Activated CD4-positive, alpha-beta memory T cell treated with anti-CD3 and anti-CD28 coated beads, Interleukin-2, amount 10 ng/mL, durations not matched to agents 7 days and 5 days (primary cell): ENCODE data around the gene ECT2. TPM values are rescaled to one million over a fixed set of nuclear protein-coding genes. Genes with fewer than 3 reads are reported as not detected.
"Not testable (repeated sequence)": the region's sequence is repeated elsewhere in the genome, so short reads cannot be mapped to it uniquely, and the experiment has no call there.

Source experiments
- CTCF ChIA-PET: fragments of 350-600 bp; sonication (Branson Sonifier 250); formaldehyde crosslinking; loops from one replicate; lab custom pipeline; 2021; ENCODE audit warnings: antibody characterized with exemption, inconsistent platforms; lab: Charles Lee
- POLR2A ChIA-PET: fragments of 350-600 bp; sonication (Branson Sonifier 250); formaldehyde crosslinking; loops from one replicate; lab custom pipeline; 2021; ENCODE audit warnings: antibody characterized with exemption; lab: Charles Lee
- DNase-seq: peaks from one replicate; pipeline ENCODE4 v3.0.0-alpha.2; 2020
- H3K27ac Mint-ChIP-seq: one replicate; pipeline ENCODE4 v1.8.0; 2021; ENCODE audit warnings: mild to moderate bottlenecking, mixed read lengths
- H3K27me3 Mint-ChIP-seq: one replicate; pipeline ENCODE4 v1.8.0; 2021; ENCODE audit warnings: mixed read lengths
- H3K36me3 Mint-ChIP-seq: one replicate; pipeline ENCODE4 v1.8.0; 2021; ENCODE audit warnings: low read depth, mixed read lengths
- H3K4me1 Mint-ChIP-seq: one replicate; pipeline ENCODE4 v1.8.0; 2021; ENCODE audit warnings: mixed read lengths
- H3K4me3 Mint-ChIP-seq: one replicate; pipeline ENCODE4 v1.8.0; 2021; ENCODE audit warnings: mild to moderate bottlenecking, mixed read lengths
- H3K9me3 Mint-ChIP-seq: one replicate; pipeline ENCODE4 v1.8.0; 2021; ENCODE audit warnings: mixed read lengths
- total RNA-seq, 2 experiments: library from RNA; stranded (reverse); gene quantifications; one replicate each; pipeline ENCODE4 v1.2.3, GENCODE V29; 2021

Gene ECT2, protein sequence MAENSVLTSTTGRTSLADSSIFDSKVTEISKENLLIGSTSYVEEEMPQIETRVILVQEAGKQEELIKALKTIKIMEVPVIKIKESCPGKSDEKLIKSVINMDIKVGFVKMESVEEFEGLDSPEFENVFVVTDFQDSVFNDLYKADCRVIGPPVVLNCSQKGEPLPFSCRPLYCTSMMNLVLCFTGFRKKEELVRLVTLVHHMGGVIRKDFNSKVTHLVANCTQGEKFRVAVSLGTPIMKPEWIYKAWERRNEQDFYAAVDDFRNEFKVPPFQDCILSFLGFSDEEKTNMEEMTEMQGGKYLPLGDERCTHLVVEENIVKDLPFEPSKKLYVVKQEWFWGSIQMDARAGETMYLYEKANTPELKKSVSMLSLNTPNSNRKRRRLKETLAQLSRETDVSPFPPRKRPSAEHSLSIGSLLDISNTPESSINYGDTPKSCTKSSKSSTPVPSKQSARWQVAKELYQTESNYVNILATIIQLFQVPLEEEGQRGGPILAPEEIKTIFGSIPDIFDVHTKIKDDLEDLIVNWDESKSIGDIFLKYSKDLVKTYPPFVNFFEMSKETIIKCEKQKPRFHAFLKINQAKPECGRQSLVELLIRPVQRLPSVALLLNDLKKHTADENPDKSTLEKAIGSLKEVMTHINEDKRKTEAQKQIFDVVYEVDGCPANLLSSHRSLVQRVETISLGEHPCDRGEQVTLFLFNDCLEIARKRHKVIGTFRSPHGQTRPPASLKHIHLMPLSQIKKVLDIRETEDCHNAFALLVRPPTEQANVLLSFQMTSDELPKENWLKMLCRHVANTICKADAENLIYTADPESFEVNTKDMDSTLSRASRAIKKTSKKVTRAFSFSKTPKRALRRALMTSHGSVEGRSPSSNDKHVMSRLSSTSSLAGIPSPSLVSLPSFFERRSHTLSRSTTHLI
- 10 to 100 TPM; 67.7 to 68.8 TPM for total RNA-seq

DNA sequence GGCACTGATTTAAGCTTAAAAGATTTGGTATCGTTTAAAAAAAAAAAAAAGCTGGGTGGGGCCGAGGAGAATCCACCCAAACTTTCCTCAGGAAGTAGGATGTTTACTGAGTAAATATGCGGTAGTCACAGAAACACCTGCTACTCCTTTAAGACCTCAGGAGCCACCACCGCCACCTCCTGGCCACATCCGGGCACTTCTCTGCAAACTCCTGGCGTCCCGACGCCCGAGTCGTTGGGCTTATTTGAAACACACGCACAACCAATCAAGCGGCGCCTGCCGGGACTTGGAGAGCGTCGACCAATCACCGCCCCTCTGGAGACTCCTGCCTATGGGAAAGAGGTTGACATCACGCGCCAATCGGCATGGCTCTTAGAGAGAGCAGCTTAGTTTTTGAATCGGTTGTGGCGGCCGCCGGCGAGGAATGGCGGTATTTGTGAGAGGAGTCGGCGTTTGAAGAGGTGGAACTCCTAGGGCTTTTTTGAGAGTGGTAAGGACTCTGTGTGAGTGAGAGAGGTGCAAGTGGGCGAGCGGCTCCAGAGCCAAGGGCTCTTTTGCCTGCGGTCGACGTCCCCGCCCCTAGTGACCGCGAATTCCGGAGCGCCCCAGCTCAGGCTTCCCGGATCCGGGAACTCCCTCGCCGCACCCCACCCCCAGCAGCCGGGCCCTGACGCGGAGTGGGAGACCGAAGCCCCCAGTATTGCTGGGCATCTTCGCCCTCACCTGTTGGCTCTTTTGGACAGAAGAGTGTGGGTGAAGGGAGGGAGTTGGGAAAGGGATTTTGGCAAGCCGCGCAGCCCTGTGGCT lies at the start of gene ECT2:
ECT2 (plus strand) TSS at position 359 of the 807 bp plus-strand sequence. CDS start 3,805 bp downstream, outside the sequence.
- Mint-ChIP-seq H3K9me3 (no peaks in the 10 kb centered on the region), H3K27ac (peak within 1 kb of the TSS; percentile 94), H3K27me3 (peaks cover 8% of the 10 kb centered on the region), H3K4me1 (peaks cover 41% of the 10 kb centered on the region), H3K4me3 (peak within 1 kb of the TSS; percentile 94), H3K36me3 (peaks cover 39% of the 10 kb centered on the region)
- ChIA-PET CTCF (interaction anchor here (0.6 to 3.3 kb wide), 19 partner anchors 9 to 944 kb away, joined by 3 to 29 read pairs (median 3); partner anchors contain the start of gene NCEH1), POLR2A (interaction anchor here (0.6 to 1.9 kb wide), 24 partner anchors 13 to 1496 kb away, joined by 3 to 11 read pairs (median 3); partner anchors contain the start of gene NCEH1)
- peak; percentile 99 for DNase-seq

DNA sequence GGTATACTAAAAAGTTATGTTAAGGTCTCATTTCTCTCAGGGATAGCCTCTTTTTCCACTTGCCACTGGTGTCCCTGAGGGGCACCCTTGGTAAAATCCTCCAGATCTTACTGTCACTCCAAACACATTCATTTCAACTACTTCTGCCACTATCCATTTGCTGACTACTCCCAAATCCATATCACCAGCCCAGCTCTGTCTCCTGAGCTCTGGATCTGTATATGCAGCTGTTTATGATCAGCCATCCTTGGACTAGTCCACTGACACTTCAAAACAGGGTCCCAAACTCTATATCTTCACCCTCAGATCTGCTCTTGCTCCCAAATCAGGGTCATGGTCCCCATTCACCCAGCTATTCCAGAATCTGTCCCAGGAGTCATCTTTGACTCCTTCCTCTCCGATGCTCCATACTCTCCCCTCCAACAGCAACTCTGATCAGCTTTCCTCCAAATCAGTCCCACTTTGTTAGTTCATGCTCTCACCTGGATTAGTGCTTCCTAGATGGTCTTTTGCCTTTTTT lies 49.5 kb upstream of the ECT2 start:
- Mint-ChIP-seq H3K27me3 (no peaks in the 10 kb centered on the region), H3K4me3 (no peak overlapping the region), H3K4me1 (peaks cover 5% of the 10 kb centered on the region), H3K27ac (no peak overlapping the region), H3K9me3 (no peaks in the 10 kb centered on the region), H3K36me3 (no peaks in the 10 kb centered on the region)
- POLR2A ChIA-PET: interaction anchor here (1.7 kb wide), 1 partner anchor 9 kb away, joined by 5 read pairs; the partner anchor contains the start of gene NCEH1
- no peak for DNase-seq
- CTCF ChIA-PET: interaction anchor here (0.7 to 1.8 kb wide), 5 partner anchors 10 to 240 kb away, joined by 3 to 6 read pairs (median 3); partner anchors contain the start of gene NCEH1

DNA sequence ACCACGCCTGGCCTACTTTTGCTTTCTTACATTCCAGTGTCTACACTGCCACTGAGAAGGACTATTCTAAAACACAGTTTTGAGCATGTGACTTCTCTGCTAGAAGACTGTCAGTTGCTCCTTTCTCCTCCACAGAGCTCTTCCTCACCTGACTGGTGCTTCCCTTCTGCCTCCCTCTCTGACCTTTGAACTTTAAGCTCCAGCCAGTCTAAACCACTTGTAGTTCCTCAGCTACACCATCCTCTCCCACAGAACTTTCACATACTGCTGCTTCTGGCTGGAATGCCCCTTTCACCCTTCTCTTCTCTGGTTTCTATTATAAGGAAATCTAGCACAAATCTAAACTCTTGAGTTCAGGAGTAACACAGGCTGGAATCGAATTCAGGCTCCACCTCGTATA lies 48.8 kb upstream of the ECT2 start:
- H3K27me3 Mint-ChIP-seq: no peaks in the 10 kb centered on the region
- H3K4me1 Mint-ChIP-seq: peaks cover 5% of the 10 kb centered on the region
- ChIA-PET POLR2A (interaction anchor here (1.7 kb wide), 1 partner anchor 9 kb away, joined by 5 read pairs; the partner anchor contains the start of gene NCEH1), CTCF (interaction anchor here (1.8 kb wide), 1 partner anchor 29 kb away, joined by 5 read pairs; no protein-coding TSS in a partner anchor)
- H3K9me3 Mint-ChIP-seq: no peaks in the 10 kb centered on the region
- no peak for DNase-seq
- H3K36me3 Mint-ChIP-seq: no peaks in the 10 kb centered on the region
- H3K4me3 Mint-ChIP-seq: no peak overlapping the region
- H3K27ac Mint-ChIP-seq: no peak overlapping the region

DNA sequence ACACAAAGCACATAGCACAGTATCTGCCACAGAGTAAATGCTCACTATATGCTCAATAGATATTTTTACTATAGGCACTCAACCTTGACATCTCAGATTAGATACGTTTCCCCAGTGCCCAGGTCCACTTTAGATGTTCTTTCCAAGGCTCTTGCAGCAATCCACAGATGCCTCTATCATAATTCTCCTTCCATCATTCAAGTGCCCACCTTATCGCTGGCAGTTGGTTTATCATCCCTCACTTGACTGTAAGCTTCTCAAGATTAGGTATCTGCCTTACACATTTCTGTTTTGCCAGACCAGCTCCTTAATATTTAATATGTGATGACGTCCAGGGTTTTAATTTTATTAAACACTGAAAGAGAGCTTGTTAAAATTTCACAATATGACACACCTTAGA lies 48.3 kb upstream of the ECT2 start:
- Mint-ChIP-seq H3K27me3 (no peaks in the 10 kb centered on the region), H3K4me3 (no peak overlapping the region), H3K36me3 (no peaks in the 10 kb centered on the region), H3K27ac (no peak overlapping the region), H3K9me3 (no peaks in the 10 kb centered on the region), H3K4me1 (peaks cover 5% of the 10 kb centered on the region)
- CTCF ChIA-PET: no interaction called here
- DNase-seq: no peak
- POLR2A ChIA-PET: interaction anchor here (1.7 kb wide), 1 partner anchor 8 kb away, joined by 5 read pairs; the partner anchor contains the start of gene NCEH1

DNA sequence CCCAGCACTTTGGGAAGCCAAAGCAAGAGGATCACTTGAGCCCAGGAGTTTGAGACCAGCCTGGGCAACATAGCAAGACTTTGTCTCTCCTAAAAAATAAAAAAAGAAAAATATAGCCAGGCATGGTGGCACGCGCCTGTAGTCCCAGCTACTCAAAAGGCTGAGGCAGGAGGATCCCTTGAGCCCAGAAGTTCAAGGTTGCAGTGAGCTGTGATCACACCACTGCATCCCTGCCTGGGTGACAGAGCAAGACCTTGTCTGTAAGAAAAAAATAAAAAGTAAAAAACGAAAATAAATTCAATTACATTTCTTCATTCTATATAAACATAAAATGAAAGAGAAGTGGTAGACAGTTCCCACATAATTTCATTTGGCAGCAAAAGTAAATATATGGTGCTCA lies 47.8 kb upstream of the ECT2 start:
- H3K4me3 Mint-ChIP-seq, H3K27ac Mint-ChIP-seq, H3K4me1 Mint-ChIP-seq, CTCF ChIA-PET, H3K27me3 Mint-ChIP-seq, H3K9me3 Mint-ChIP-seq, H3K36me3 Mint-ChIP-seq, POLR2A ChIA-PET, DNase-seq: not testable (repeated sequence)

DNA sequence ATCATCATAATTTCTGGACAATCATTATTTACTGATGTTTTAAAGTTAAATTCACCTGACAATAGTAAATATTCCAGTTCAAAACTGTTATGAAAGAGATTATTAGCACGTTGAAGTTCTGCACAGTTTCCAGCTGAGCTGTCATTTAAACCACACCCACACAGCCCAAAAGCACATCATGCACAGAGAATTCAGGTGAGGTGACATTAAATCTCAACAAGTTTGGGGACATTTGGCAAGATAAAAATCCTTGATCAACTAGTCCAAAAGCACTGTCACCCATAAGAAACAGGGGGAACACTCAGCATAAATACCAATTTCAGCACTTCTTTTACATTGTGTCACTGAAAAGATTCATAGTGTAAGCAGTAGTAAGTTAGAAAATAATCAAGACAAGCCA lies 46.5 kb upstream of the ECT2 start:
- Mint-ChIP-seq H3K27me3 (no peaks in the 10 kb centered on the region), H3K9me3 (no peaks in the 10 kb centered on the region), H3K4me3 (no peak overlapping the region), H3K36me3 (no peaks in the 10 kb centered on the region), H3K27ac (no peak overlapping the region), H3K4me1 (peaks cover 11% of the 10 kb centered on the region)
- no peak for DNase-seq
- ChIA-PET CTCF (interaction anchor here (0.7 to 1.7 kb wide), 3 partner anchors 18 to 1593 kb away, joined by 3 to 8 read pairs (median 4); no protein-coding TSS in a partner anchor), POLR2A (no interaction called here)

DNA sequence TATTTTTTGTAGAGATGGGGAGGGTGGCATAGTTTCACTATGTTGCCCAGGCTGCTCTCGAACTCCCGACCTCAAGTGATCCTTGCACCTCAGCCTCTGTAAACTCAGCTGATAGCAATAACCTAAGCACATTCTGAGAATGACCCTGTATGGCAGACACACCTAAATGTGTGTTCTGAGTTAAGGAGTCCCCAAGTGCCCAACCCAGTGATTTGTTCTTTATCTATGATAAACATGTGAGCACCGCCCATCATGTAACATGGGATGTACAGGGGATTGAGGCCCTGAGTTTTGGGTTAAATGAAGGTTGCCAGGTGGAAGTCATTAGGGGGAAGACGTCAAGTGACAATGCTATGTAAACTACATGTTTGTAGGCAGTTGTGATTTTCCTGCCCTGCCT lies 45.4 kb upstream of the ECT2 start:
- ChIA-PET POLR2A (interaction anchor here (1.0 kb wide), 1 partner anchor 46 kb away, joined by 3 read pairs; the partner anchor contains the start of gene ECT2), CTCF (interaction anchor here (1.0 to 1.7 kb wide), 2 partner anchors 32 to 45 kb away, joined by 5 to 8 read pairs; partner anchors contain the start of gene ECT2)
- no peak overlapping the region for H3K27ac Mint-ChIP-seq
- H3K4me1 Mint-ChIP-seq: peaks cover 23% of the 10 kb centered on the region
- no peaks in the 10 kb centered on the region for H3K9me3 Mint-ChIP-seq
- no peaks in the 10 kb centered on the region for H3K36me3 Mint-ChIP-seq
- no peaks in the 10 kb centered on the region for H3K27me3 Mint-ChIP-seq
- H3K4me3 Mint-ChIP-seq: no peak overlapping the region
- no peak for DNase-seq

DNA sequence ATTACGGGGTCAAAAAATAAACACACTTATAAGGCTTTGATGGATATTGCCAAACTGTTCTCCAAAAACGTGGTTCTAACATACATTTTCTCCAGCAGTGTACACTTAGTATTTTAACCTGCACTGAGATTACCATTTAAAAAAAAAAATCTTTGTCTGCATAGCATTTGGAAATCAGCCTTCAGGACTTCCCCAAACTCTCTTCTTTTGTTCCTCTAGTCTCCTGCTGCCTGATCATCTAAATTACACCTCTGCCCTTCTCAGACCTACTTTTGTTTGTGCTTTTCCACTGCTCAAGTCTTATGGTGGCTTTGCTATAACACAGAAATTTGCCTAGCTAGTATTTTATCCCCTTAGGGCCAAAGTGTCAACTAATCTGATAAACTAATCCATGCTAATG lies 43.5 kb upstream of the ECT2 start:
- Mint-ChIP-seq H3K36me3 (no peaks in the 10 kb centered on the region), H3K4me1 (peaks cover 29% of the 10 kb centered on the region), H3K4me3 (no peak overlapping the region), H3K27me3 (peaks cover 4% of the 10 kb centered on the region), H3K27ac (no peak overlapping the region), H3K9me3 (no peaks in the 10 kb centered on the region)
- DNase-seq: no peak
- POLR2A ChIA-PET: no interaction called here
- CTCF ChIA-PET: interaction anchor here (1.2 to 1.7 kb wide), 2 partner anchors 10 to 34 kb away, joined by 4 to 5 read pairs; no protein-coding TSS in a partner anchor

DNA sequence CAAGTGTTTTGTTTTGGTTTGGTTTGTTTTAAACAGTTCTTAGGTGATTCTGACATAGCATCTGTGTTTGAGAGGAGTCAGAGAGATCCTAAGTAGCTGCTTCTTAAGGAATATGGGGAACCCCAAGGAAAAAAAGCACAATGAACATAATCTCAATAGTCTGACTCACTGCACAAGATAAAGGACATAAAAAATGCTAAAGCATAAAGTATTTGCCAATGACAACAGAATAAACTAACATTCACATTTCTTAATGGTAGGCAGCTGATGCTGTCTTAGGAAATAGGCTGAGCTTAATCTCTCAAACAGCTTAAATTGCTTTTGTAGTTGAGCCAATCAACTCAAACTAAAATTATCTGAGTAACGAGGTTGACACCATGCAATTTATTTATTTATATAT lies 42.6 kb upstream of the ECT2 start:
- Mint-ChIP-seq H3K4me3 (no peak overlapping the region), H3K36me3 (no peaks in the 10 kb centered on the region), H3K4me1 (peaks cover 28% of the 10 kb centered on the region), H3K27me3 (peaks cover 4% of the 10 kb centered on the region), H3K9me3 (no peaks in the 10 kb centered on the region), H3K27ac (no peak overlapping the region)
- ChIA-PET CTCF (interaction anchor here (1.8 kb wide), 1 partner anchor 43 kb away, joined by 4 read pairs; the partner anchor contains the start of gene ECT2), POLR2A (no interaction called here)
- no peak for DNase-seq

DNA sequence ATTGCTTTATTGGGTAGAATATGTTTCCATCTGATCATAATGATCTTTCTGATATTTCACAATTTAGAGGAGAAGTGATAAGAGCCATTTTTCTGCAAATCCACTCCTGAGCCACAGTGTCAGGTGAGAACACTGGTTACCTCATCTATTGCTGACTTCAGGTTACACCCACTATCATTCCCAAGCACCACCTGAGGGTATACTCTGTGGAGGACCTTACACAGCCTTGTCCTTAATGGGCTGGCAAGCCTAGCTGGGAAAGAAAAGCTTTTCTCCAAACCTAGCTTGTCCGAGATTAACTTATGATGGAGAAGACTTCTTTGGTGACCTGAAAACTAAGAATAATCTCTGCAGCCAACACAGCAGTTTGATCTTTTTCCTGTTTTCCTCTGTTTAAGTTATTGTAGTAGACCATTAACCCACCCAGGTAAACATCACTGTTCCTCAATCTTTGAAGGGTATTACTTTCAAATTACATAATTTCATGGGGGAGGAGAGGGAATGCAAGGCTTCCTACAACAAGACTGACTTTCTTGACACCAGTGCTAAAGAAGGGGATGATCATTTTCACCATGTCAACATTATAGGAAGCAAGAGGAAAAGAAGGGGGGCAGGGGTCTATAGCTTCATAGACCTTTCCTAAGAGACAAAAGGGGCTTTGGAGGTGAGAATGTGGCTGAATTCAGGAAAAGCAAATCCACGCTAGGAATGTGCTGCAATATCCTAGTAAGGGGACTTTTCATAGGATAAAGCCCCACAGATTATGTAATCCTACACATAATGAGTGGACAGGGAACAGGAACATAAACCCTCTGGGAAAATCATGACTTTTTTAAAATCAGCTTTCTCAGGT lies 41.4 kb upstream of the ECT2 start:
- no peak for DNase-seq

More for the DNA sequence above, 41.4 kb upstream of the ECT2 start:
- Mint-ChIP-seq H3K4me3 (peak overlapping the region; percentile 95), H3K27me3 (peaks cover 4% of the 10 kb centered on the region), H3K4me1 (peaks cover 28% of the 10 kb centered on the region), H3K36me3 (no peaks in the 10 kb centered on the region), H3K27ac (no peak overlapping the region), H3K9me3 (no peaks in the 10 kb centered on the region)
- CTCF ChIA-PET: interaction anchor here (1.0 to 3.3 kb wide), 4 partner anchors 16 to 377 kb away, joined by 3 to 48 read pairs (median 8); partner anchors contain the start of gene ECT2
- POLR2A ChIA-PET: interaction anchor here (1.0 to 1.8 kb wide), 2 partner anchors 8 kb away, joined by 3 to 5 read pairs; no protein-coding TSS in a partner anchor
